Gastroesophageal sphincter (tissue), 4 donors: ENCODE results near the gene CCR9. TPM values are rescaled to one million over a fixed set of nuclear protein-coding genes. Genes with fewer than 3 reads are reported as not detected.

Source experiments
- ATAC-seq: fragments of 150-250 bp; one replicate; pipeline ENCODE4 v1.9.1; 2016; ENCODE audit warnings: mild to moderate bottlenecking, moderate library complexity
- H3K27ac ChIP-seq, 4 donors: fragments of 200-600 bp; sonication (generic) in 3 of 4; 1 replicate in 3 of 4; 2 replicates in 1 of 4; pipeline ENCODE4 v1.5.1; 2016 to 2019
- H3K27me3 ChIP-seq: fragments of 200-600 bp; sonication (generic); one replicate; pipeline ENCODE4 v1.5.1; 2019
- H3K36me3 ChIP-seq, 2 donors: fragments of 200-600 bp; sonication (generic); one replicate each; pipeline ENCODE4 v1.5.1; 2019; ENCODE audit warnings: control low read depth in 1 of 2
- H3K4me1 ChIP-seq, 3 donors: fragments of 200-600 bp; sonication (generic); 1 replicate in 2 of 3; 2 replicates in 1 of 3; pipeline ENCODE4 v1.5.1; 2016 to 2019; ENCODE audit warnings: control low read depth in 2 of 3
- H3K4me3 ChIP-seq, 2 donors: fragments of 200-600 bp; sonication (generic); one replicate each; pipeline ENCODE4 v1.5.1; 2019; ENCODE audit warnings: mild to moderate bottlenecking in 1 of 2, moderate library complexity in 1 of 2
- H3K9me3 ChIP-seq, 3 donors: fragments of 200-600 bp; sonication (generic); one replicate each; pipeline ENCODE4 v1.5.1; 2017 to 2019; ENCODE audit warnings: control low read depth in 2 of 3
- EP300 ChIP-seq: sonication (generic); formaldehyde crosslinking; IDR thresholded peaks from one replicate; pipeline ENCODE4 v1.6.1; 2017; ENCODE audit warnings: antibody characterized with exemption, mild to moderate bottlenecking
- POLR2A ChIP-seq, 2 donors: fragments of 450-650 bp; IDR thresholded peaks; one replicate each; pipeline ENCODE4 v1.6.1; 2017; ENCODE audit warnings: antibody characterized with exemption in 2 of 2, mild to moderate bottlenecking in 2 of 2, moderate library complexity in 1 of 2
- POLR2AphosphoS5 ChIP-seq: sonication (generic); formaldehyde crosslinking; IDR thresholded peaks from one replicate; pipeline ENCODE4 v1.6.1; 2017; ENCODE audit warnings: antibody characterized with exemption
- WGBS, 2 donors: methylation state at CpG; one replicate each; pipeline ENCODE4 v1.1.5; 2018; ENCODE audit warnings: low coverage in 1 of 2; 5-methylcytosine and 5-hydroxymethylcytosine counted together
- small RNA-seq, 4 donors: library from RNA; depleted of rRNA; stranded (forward); fragments of <200 nt; gene quantifications; one replicate each; pipeline ENCODE3, GENCODE V24; 2016
- total RNA-seq, 4 donors: library from RNA; depleted of rRNA; stranded (reverse); fragments of >200 nt; gene quantifications; one replicate each; pipeline ENCODE4 v1.1.0, GENCODE V29; 2016
- TF ChIP-seq, protein P1 (sequence below), 4 experiments: fragments of 200-600 bp in 2 of 4; fragments of 450-650 bp in 2 of 4; sonication (generic) in 1 of 4; IDR thresholded peaks; one replicate each; pipeline ENCODE4 v1.5.1; 2017 to 2019; ENCODE audit warnings: antibody characterized with exemption in 4 of 4, mild to moderate bottlenecking in 2 of 4, moderate library complexity in 2 of 4

The CCR9 gene
- total RNA-seq, 4 donors from 2014 or later: not detected

DNA sequence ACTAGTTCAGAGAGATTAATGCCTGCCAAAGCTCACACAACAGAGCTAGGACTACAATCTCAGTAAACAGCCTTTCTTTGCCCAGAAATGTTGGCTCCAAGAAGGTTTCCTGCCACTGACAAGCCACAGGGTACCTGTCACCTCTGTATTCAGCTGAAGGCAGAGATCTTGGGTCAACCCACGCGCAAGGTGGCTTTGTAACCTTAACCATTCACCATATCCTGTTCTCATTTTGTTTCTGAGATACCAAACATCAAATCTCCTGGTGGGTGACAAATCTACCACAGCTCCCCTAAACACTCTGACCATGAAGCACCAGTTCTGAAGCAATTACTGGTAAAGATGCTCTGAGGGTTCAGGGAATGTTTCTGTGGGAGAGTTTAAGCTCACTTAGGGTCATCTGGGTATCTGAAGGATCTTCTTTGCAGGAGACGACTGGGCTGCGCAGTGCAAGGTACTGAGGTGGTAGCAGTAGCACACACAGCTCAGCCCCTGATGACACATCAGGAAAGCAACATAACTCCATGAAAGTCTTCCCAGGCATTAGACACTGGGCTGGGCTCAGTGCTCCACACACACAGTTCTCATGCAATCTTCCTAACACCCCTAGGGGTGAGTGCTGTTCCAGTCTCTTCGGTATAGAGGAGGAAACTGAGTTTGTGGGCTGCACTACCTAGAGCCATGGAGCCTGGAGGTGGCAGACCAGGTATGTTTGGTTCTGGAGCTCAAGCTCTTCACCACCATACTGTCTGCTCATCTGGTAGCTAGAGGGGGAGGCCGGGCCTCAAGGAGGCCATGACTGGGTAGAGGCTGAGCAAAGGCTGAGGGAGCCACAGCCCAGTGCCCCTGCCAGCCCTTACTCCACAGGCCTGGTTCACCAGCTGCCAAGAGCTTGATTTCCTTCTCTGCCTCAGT, 64.6 kb downstream of the CCR9 start:
- Histone ChIP-seq H3K27me3 (no peaks in the 10 kb centered on the region), H3K4me1 (peaks cover 0 to 31% (median 0%) of the 10 kb centered on the region in 3 donors), H3K36me3 (peaks cover 0 to 100% of the 10 kb centered on the region in 2 donors), H3K9me3 (no peaks in the 10 kb centered on the region), H3K4me3 (no peak overlapping the region), H3K27ac (peak overlapping the region in 1 of 4 donors; percentile 69)
- no peak for ATAC-seq
- TF ChIP-seq EP300 (no peak), POLR2A (IDR thresholded peaks at IDR 0.05) (no peak), POLR2AphosphoS5 (no peak)
- TF ChIP-seq, protein P1, sequence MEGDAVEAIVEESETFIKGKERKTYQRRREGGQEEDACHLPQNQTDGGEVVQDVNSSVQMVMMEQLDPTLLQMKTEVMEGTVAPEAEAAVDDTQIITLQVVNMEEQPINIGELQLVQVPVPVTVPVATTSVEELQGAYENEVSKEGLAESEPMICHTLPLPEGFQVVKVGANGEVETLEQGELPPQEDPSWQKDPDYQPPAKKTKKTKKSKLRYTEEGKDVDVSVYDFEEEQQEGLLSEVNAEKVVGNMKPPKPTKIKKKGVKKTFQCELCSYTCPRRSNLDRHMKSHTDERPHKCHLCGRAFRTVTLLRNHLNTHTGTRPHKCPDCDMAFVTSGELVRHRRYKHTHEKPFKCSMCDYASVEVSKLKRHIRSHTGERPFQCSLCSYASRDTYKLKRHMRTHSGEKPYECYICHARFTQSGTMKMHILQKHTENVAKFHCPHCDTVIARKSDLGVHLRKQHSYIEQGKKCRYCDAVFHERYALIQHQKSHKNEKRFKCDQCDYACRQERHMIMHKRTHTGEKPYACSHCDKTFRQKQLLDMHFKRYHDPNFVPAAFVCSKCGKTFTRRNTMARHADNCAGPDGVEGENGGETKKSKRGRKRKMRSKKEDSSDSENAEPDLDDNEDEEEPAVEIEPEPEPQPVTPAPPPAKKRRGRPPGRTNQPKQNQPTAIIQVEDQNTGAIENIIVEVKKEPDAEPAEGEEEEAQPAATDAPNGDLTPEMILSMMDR (IDR thresholded peaks at IDR 0.05): no peak
- 100% methylated on average over 2 to 3 of the region's 6 CpGs for WGBS, 2 donors

DNA sequence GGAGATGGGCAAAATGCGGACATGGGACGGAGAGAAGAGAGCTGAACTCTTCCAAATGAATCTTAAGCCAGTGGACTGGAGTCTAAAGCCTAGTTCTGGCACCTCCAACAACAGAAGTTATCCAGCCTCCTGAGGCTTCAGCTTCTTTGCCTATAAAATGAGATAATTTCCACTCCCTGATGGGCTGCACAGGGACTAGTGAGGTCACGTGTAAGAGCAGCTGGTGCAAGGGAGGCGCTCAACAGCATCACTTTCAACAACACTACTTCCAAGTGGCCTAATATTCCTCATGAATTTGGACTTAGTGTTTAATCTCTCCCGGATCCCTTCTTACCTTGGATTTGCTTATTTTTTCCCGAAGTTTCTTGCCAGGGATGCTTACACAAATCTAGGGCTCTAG, 65.6 kb downstream of the CCR9 start:
- TF ChIP-seq POLR2A (IDR thresholded peaks at IDR 0.05): no peak
- TF ChIP-seq EP300: no peak
- no peak for TF ChIP-seq POLR2AphosphoS5
- TF ChIP-seq, protein P1 (IDR thresholded peaks at IDR 0.05): no peak
- Histone ChIP-seq H3K9me3 (no peaks in the 10 kb centered on the region), H3K27ac (peak overlapping the region in 1 of 4 donors; percentile 24), H3K27me3 (no peaks in the 10 kb centered on the region), H3K36me3 (peaks cover 0 to 100% of the 10 kb centered on the region in 2 donors), H3K4me3 (no peak overlapping the region), H3K4me1 (peaks cover 0 to 31% (median 0%) of the 10 kb centered on the region in 3 donors)
- no peak for ATAC-seq
- 75 to 88% methylated on average over 6 of the region's 6 CpGs for WGBS, 2 donors

DNA sequence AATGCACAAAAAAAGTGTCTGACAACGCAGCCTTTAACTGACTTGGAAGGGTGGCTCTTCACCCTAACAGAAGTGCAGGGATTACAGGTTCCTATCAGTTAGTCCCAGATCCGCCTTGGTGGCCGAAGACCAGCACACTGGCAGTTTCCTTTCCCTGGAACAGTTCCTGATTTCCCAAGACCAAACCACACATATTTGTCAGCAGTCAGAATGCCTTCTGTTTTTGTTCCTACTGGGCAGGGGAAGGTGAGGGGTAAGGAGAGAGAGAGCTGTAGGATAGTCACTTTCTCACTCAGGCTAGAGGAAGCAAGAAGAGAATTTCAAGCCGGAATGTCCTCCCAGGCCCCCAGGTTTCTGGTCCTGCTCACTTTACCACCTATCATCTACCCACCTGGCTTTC, 66.1 kb downstream of the CCR9 start:
- Histone ChIP-seq H3K27me3 (no peaks in the 10 kb centered on the region), H3K4me1 (peaks cover 0 to 31% (median 0%) of the 10 kb centered on the region in 3 donors), H3K4me3 (no peak overlapping the region), H3K36me3 (peaks cover 0 to 100% of the 10 kb centered on the region in 2 donors), H3K9me3 (no peaks in the 10 kb centered on the region), H3K27ac (no peak overlapping the region)
- no peak for TF ChIP-seq EP300
- TF ChIP-seq POLR2A (IDR thresholded peaks at IDR 0.05): no peak
- TF ChIP-seq, protein P1 (IDR thresholded peaks at IDR 0.05): no peak
- no peak for TF ChIP-seq POLR2AphosphoS5
- ATAC-seq: no peak
- WGBS, 2 donors: 70 to 73% methylated on average over 2 to 4 of the region's 4 CpGs

Small RNAs within 50 kb of the gene (small RNA-seq; reads per million reads assigned to genes)
- 0 reads per million in 4 donors for gene RF00019

Other genes with a start within 250 kb of the CCR9 start
- gene SACM1L, start 197.1 kb upstream of the CCR9 start, total RNA-seq: 10 to 100 TPM; 31.9 to 52.6 (median 38.2) TPM
- 1 to 10 TPM in 1 of 4 donors, under 1 TPM in 3; 0.16 to 1.1 (median 0.26) TPM for gene SLC6A20, start 90.0 kb upstream of the CCR9 start, total RNA-seq
- gene LZTFL1, start 44.4 kb upstream of the CCR9 start, total RNA-seq: 10 to 100 TPM; 12.6 to 30.9 (median 23.3) TPM
- 1 to 10 TPM in 1 of 4 donors, under 1 TPM in 2, not detected in 1; 0.54 to 3.5 (median 0.87) TPM for gene CXCR6, start 56.9 kb downstream of the CCR9 start, total RNA-seq
- gene FYCO1, start 109.3 kb downstream of the CCR9 start, total RNA-seq: 100 to 1,000 TPM in 2 of 4 donors, 10 to 100 TPM in 2; 66.8 to 144 (median 97.3) TPM
- gene XCR1, start 140.9 kb downstream of the CCR9 start, total RNA-seq: under 1 TPM in 3 of 4 donors, not detected in 1; under 0.01 to 0.07 (median 0.04) TPM